Limb (tissue), 2 donors: Measurements from ENCODE around the gene NAPB.
A peak's percentile ranks its signal among the peaks of the same experiment; 100 is the strongest.

Experiments used
- DNase-seq, 2 donors: peaks; one replicate each; pipeline ENCODE4 v3.0.0-alpha.2; 2016; ENCODE audit errors: extremely low spot score in 2 of 2

NAPB gene

GRCh38 chr20:23438661-23439060 lies 17.4 kb upstream of the NAPB start:
- no peak for DNase-seq

DNA sequence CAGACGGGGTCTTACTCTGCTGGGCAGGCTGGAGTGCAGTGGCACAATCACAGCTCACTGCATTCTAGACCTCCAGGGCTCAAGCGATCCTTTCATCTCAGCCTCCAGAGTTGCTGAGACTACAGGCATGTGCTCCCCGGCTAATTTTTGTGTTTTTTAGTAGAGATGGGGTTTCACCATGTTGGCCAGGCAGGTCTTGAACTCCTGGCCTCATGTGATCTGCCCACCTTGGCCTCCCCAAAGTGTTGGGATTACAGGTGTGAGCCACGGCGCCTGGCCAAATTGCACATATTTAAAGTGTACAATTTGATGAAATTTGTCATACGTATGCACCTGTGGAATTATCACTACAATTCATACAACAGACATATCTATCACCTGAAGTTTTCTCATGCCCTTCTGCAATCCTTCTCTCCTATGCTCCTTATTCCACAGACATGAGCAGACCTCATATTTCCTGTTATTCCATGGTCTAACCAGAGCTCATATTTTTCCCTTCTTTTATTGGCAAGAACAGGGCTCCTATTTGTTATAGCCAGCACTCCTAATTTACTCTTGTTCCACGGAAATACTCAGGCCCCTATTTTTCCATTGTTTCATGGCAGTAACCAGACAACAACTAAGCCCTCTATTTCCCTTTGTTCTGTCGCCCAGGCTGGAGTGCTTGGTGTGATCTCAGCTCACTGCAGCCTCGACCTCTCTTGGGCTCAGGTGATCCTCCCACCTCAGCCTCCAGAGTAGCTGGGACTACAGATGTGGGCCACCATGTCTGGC lies 16.0 kb upstream of the NAPB start:
- DNase-seq: no peak

DNA sequence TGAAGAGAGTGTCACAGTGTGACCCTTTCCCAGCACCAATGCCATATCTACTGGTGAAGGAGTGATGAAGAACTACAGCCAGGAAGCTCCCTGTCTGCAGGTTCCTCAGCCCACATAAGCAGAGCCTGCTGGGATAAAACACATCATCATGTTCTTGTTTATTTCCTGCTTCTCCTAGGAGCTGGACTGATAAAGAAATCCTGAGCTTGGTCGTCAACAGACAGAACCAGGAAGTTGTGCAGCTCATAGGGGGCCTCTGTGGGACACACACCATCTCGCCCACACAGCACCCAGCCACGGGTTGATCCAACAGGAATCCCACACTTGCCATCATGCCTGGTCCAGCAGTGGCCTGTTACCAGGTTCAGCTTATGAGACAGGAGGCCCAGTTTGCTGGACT lies 15.4 kb upstream of the NAPB start:
- no peak for DNase-seq

DNA sequence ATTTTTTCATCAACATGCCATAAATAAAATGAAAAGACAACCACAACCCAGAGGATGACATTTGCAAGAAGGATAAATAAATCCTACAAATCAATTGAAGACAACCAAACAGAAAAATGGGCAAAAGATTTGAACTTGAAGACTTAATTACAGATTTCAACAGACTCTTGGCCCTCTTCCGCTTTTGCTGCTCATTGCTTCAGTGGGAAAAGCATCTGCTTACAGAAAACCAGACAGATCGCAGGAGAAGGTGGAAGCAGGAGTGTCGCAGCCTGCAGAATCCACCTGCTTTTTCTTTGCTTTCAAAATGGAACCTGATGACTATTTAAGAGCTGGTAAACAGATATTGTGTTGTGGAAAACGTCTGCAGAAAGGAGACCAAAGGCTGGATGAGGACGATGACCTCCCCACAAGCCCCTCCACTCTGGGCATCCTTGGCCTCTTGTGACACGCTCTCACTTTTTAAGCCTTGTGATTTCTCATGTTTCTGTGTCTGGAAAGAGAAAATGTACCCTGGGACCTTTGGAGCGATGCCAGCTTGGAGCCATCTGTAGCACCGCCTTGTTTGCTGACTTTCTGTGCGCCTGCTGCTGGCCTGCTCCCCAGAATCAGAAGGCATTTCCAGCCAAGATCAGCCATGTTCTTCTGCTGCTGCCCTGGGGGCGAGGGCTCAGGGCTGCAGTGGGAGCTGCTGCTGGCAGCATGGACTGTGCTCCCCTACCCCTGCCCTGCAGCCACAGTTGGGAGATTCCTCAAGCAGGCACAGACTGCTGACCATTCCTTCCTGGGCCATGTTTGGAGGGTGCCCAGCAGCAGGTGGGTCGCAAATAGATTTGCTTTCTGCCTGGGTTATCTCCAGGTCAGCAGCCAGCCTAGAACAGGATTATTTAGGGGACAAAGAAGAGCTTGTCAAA lies 14.6 kb upstream of the NAPB start:
- no peak for DNase-seq

- no peak for DNase-seq
These were observed 13.4 kb upstream of the NAPB start for GRCh38 chr20:23434521-23435313.

DNA sequence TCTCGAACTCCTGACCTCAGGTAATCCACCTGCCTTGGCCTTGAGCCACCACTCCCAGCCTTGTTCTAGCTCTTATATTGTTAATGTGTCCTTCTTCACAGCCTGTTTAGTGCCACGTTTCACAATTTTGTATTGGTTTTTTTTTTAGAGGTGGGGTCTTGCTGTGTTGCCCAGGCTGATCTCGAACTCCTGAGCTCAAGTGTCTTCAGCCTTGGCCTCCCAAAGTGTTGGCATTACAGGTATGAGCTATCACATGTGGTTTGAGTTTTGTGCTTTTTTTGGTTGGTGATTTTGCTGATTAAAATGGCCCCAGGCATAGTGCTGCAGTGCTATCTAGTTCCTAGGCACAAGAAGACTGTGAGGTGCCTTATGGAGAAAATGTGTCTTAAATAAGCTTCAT lies 12.3 kb upstream of the NAPB start:
- DNase-seq: no peak

- DNase-seq: no peak
These were observed 3.8 kb upstream of the NAPB start for GRCh38 chr20:23425129-23425528.

DNA sequence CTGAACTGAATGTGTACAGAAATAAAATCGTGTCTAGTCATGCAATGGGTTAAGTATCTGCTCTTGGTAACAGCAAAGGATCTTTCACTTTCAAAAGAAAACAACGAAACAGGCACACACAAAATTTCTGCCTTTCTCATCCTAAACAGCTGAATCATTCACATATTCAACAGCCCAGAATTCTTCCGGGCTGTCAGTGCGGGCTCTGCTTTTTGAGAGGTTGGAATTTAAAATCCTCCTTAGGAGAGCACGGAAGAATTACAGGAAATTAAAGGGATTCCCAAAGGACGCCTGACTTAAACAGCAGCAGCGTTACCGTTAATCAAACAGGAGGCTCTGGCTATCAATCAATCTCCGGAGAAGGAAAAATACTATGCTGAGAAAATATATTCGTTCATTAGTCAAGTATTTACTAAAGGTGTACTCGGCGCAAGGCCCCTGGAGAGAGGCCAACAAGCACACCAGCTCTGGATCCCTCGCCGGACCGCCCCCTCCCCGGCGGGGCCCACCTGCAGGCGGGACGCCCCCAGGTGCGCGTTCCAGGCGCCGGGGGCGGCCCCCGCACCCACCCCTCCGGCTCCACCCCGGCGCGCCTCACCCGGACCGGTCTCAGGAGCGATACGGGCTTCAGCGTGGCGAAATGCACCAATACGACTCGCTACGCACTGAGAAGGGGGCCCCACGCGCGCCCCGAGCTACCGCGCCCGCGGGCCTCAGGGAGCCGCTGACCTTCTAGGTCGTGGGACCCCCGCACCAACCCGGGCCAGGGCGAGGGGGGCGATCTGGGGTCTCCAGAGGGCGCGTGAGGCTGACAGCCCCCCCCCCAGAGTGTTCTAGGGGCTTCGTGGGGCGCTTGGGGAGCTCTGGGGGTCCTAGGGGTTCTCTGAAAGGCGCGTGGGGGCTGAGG lies 1.0 kb downstream of the NAPB start:
- peak in 1 of 2 donors; percentile 65 for DNase-seq

DNA sequence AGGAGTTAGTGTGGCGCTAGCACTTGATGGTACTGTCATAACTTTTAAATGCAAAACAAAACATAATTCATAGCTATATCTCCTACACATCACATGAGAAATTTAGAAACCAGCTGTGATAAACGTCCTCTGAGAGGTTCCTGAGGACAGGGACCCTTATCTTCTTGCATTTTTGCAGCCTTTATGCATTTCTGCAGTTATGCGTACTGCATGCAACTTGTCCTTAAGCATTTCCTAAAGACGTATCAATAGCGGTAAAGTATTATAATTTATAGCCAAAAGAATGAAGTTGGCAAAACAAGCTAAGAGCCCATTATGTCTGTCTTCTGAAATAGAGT lies 1.7 kb downstream of the NAPB start:
- no peak for DNase-seq

DNA sequence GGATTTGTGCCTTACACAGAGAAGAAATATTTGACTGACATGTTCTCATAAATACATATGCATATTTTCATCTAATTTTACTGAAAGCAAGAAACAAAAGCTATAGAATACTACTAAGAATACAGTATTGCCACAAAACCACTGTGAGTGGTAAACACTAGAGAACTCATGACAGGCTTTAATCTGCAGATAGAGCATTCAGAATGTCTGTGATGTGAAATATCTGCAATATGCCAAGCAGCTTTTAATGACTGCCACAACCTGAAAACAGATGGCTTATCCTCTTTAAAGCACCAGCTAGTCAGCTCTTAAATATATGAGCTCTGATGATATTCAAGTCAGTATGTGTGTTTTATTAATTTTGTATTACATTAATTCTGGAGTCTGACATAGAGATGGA lies 3.4 kb downstream of the NAPB start:
- no peak for DNase-seq

- no peak for DNase-seq
These were observed 5.2 kb downstream of the NAPB start for GRCh38 chr20:23415959-23416583.

- DNase-seq: no peak
These were observed 5.7 kb downstream of the NAPB start for GRCh38 chr20:23415555-23415954.

DNA sequence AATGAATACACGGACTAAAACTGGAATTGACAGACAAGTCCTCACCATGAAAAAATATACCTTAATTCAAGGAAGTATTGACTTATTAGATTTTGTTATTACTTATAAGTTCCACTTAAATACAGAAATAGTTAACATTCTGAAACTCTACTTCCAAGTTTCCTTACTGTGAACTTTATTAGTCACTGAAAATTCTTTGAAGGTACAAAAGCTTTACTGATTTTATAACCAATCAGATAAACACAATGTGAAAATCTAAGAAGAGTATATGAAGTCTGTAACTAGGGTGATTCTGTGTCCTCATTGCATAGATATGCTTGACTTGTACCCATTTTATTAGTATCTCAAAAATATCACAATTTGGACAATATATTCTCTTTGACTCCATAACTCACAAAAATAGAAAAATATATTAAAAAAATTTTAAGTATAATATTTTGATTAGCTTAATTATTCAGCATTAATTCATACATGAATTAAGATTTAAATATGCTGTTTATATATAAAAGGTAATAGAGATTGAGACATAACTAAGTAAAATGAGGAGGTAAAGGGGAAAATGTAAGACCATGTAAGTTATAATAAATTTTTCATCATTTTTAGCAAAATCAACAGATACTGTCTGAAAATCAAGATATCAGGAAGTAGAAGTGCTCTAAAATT lies 6.6 kb downstream of the NAPB start:
- no peak for DNase-seq

- DNase-seq: no peak
These were observed 7.3 kb downstream of the NAPB start for GRCh38 chr20:23413862-23414422.

DNA sequence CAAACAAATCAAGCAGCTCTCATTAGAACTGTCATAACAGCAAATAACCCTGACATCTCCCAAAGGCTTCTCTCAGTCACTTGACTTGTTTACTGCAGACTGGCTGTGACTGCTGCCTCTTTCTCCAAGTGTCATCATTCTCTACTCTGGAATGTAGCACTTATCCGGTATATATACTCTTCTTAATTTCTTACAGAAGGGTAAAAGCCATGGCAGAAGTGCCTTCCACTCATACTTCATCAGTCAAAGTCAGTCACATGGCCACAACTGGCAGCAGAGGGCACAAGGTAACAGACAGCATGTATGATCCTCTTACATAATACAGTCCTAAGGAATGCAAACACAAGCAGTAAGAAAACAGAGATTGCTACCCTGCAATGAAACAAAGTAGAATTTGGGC lies 9.3 kb downstream of the NAPB start:
- no peak for DNase-seq

GRCh38 chr20:23410916-23411695 lies 10.2 kb downstream of the NAPB start:
- DNase-seq: no peak

GRCh38 chr20:23409800-23410199 lies 11.5 kb downstream of the NAPB start:
- DNase-seq: no peak

DNA sequence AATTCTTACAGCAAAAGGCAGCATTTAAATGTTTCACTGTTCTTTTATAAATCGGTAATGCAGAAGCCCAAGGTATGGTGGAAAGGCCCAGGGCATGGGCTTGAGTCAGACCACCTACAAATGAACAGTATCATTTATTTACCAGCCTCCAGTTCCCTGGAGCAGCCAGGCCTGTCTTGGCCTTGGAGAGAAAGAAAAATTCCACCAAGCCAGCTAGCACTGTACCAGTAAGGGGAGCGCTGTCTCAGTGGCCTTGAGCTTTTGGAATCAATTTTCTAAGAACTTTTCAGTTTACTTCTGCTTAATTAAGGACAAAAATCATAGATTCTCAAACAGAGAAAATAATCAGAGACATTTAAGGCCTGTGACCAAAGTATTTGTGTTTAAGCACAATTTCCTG lies 12.3 kb downstream of the NAPB start:
- DNase-seq: no peak
